GM12878 (cell line): ENCODE measurements around the gene CCR7. TPM values are rescaled to one million over a fixed set of nuclear protein-coding genes. Genes with fewer than 3 reads are reported as not detected.

Experiments used
- ATF2 ChIP-seq: IDR thresholded peaks from 2 replicates; pipeline ENCODE4 v1.6.1; 2012; ENCODE audit warnings: low read length, inconsistent platforms
- FOS ChIP-seq: IDR thresholded peaks from 3 replicates; pipeline ENCODE4 v1.6.1; 2011; ENCODE audit warnings: borderline replicate concordance; ENCODE audit not compliant: insufficient read length; ENCODE audit errors: extremely low read depth
- GABPA ChIP-seq: IDR thresholded peaks from 2 replicates; pipeline ENCODE4 v1.6.1; 2014; ENCODE audit warnings: antibody characterized with exemption, low read depth, mild to moderate bottlenecking, inconsistent platforms
- JUNB ChIP-seq: IDR thresholded peaks from 2 replicates; pipeline ENCODE4 v1.6.1; 2016; ENCODE audit warnings: antibody characterized with exemption, mild to moderate bottlenecking
- PAX5 ChIP-seq: IDR thresholded peaks from 2 replicates; pipeline ENCODE4 v1.6.1; 2011; ENCODE audit warnings: low read depth, low read length, borderline replicate concordance
- PAX8 ChIP-seq: fragments of 450-650 bp; IDR thresholded peaks from 2 replicates; pipeline ENCODE4 v1.6.1; 2017; ENCODE audit warnings: mild to moderate bottlenecking, moderate library complexity
- POLR2A ChIP-seq: IDR thresholded peaks from 2 replicates; pipeline ENCODE4 v1.6.1; 2011; ENCODE audit warnings: low read depth, mild to moderate bottlenecking, low read length
- POLR2AphosphoS5 ChIP-seq: IDR thresholded peaks from 2 replicates; pipeline ENCODE4 v1.6.1; 2011; ENCODE audit warnings: mild to moderate bottlenecking, low read length, inconsistent platforms
- RUNX3 ChIP-seq: IDR thresholded peaks from 2 replicates; pipeline ENCODE4 v1.6.1; 2012; ENCODE audit warnings: low read length, inconsistent platforms
- SIX5 ChIP-seq: IDR thresholded peaks from 2 replicates; pipeline ENCODE4 v1.6.1; 2011; ENCODE audit warnings: mild to moderate bottlenecking, low read depth, low read length, moderate library complexity; ENCODE audit not compliant: severe bottlenecking
- SRF ChIP-seq, 2 experiments: IDR thresholded peaks; 2 replicates each; pipeline ENCODE4 v1.6.1; 2011; ENCODE audit warnings: low read depth in 2 of 2, low read length in 2 of 2, mild to moderate bottlenecking in 1 of 2, moderate library complexity in 1 of 2
- TARDBP ChIP-seq: IDR thresholded peaks from 2 replicates; pipeline ENCODE4 v1.6.1; 2016; ENCODE audit warnings: borderline replicate concordance
- TCF12 ChIP-seq: IDR thresholded peaks from 2 replicates; pipeline ENCODE4 v1.6.1; 2011; ENCODE audit warnings: low read depth, mild to moderate bottlenecking, low read length
- ZBED1 ChIP-seq: IDR thresholded peaks from 2 replicates; pipeline ENCODE4 v1.6.1; 2016; ENCODE audit warnings: borderline replicate concordance
- ZBTB33 ChIP-seq: fragments of 450-650 bp; IDR thresholded peaks from 2 replicates; pipeline ENCODE4 v1.6.1; 2017; ENCODE audit warnings: mild to moderate bottlenecking
- ZNF384 ChIP-seq: IDR thresholded peaks from 2 replicates; pipeline ENCODE4 v1.6.1; 2012; ENCODE audit warnings: low read depth, mild to moderate bottlenecking, low read length, improper control_type of control experiment, borderline replicate concordance
- ZZZ3 ChIP-seq: IDR thresholded peaks from 2 replicates; pipeline ENCODE4 v1.6.1; 2011; ENCODE audit warnings: low read depth; ENCODE audit not compliant: control insufficient read depth, insufficient read length
- polyA plus RNA-seq, 11 experiments: library from polyadenylated mRNA; depleted of rRNA in 4 of 11; unstranded in 6 of 11; stranded (reverse) in 5 of 11; fragments of >200 nt; fragmentation: Nextera tagmentation in 4 of 11; fragmentation: Illumina TruSeq in 1 of 11; extraction: Ambion mirVana in 4 of 11; extraction: Trizol in 1 of 11; gene quantifications; 1 replicate in 1 of 11; 2 replicates in 10 of 11; pipeline versions ENCODE4 v1.2.1 to v1.2.3, GENCODE V29; 2011 to 2016; ENCODE audit warnings: inconsistent platforms in 2 of 11, missing spikeins in 2 of 11, low read depth in 1 of 11
- total RNA-seq, 4 experiments: library from RNA; depleted of rRNA in 3 of 4; stranded (reverse); fragments of >200 nt in 3 of 4; fragmentation: Illumina TruSeq in 1 of 4; extraction: Trizol in 1 of 4; gene quantifications; 2 replicates each; pipeline versions ENCODE4 v1.2.1 to v1.2.3, GENCODE V29; 2013 to 2021
- TF ChIP-seq, protein P1 (sequence below): fragments of 450-650 bp; IDR thresholded peaks from 2 replicates; pipeline ENCODE4 v1.6.1; 2017; ENCODE audit warnings: mild to moderate bottlenecking, moderate library complexity
- TF ChIP-seq, protein P2 (sequence below): fragments of 450-650 bp; formaldehyde crosslinking; IDR thresholded peaks from 2 replicates; pipeline ENCODE4 v1.4.0; 2022; ENCODE audit warnings: mild to moderate bottlenecking, moderate library complexity

Gene CCR7
- total and polyA plus RNA-seq, 10 of the 15 experiments (the other 5 are each of a cell fraction or from before 2014, with no cell fraction given): 131 to 1,171 (median 260) TPM

DNA sequence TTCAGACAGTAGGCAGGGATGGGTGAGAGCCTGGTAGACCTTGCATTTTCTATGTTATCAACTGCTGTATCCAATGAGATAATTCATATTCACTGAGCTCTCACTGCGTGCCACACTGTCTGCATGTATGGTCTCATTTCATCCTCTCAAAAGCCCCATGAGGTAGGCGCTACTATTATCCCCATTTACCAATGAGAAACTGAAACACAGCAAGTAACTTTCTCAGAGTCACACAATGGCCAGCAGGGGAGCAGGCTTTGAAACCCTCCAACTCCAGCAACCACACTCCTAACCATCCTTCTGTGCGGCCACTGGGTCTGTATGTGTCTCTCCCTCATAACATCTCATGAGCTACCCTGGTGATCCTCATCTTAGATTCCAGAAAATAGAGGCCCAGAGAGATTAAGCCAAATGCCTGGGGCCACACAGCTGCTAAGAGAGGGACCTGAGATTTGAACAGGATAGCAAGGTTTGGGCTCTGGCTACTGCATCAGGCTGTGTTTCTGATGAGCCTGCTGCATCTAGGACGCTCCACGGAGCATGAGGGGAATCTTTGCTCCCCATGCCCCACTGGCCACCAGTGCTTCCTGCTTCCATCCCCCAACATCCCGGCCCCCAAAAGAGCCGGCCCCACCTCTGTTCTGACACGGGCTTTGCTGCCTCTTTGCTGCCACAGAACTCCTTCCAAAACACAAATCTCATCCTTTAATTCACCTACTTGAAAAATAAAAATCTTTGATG, 3.2 kb downstream of the CCR7 start (continued):
- TF ChIP-seq, protein P1, sequence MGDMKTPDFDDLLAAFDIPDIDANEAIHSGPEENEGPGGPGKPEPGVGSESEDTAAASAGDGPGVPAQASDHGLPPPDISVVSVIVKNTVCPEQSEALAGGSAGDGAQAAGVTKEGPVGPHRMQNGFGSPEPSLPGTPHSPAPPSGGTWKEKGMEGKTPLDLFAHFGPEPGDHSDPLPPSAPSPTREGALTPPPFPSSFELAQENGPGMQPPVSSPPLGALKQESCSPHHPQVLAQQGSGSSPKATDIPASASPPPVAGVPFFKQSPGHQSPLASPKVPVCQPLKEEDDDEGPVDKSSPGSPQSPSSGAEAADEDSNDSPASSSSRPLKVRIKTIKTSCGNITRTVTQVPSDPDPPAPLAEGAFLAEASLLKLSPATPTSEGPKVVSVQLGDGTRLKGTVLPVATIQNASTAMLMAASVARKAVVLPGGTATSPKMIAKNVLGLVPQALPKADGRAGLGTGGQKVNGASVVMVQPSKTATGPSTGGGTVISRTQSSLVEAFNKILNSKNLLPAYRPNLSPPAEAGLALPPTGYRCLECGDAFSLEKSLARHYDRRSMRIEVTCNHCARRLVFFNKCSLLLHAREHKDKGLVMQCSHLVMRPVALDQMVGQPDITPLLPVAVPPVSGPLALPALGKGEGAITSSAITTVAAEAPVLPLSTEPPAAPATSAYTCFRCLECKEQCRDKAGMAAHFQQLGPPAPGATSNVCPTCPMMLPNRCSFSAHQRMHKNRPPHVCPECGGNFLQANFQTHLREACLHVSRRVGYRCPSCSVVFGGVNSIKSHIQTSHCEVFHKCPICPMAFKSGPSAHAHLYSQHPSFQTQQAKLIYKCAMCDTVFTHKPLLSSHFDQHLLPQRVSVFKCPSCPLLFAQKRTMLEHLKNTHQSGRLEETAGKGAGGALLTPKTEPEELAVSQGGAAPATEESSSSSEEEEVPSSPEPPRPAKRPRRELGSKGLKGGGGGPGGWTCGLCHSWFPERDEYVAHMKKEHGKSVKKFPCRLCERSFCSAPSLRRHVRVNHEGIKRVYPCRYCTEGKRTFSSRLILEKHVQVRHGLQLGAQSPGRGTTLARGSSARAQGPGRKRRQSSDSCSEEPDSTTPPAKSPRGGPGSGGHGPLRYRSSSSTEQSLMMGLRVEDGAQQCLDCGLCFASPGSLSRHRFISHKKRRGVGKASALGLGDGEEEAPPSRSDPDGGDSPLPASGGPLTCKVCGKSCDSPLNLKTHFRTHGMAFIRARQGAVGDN: peak; percentile 38; the same call in 1 of the 2 replicates
- TF ChIP-seq ATF2 (peak; percentile 22; the same call in 1 of the 2 replicates), FOS (no peak), RUNX3 (peak; percentile 82), GABPA (no peak), ZBED1 (peak; percentile 66; the same call in 1 of the 2 replicates), PAX8 (no peak), TARDBP (no peak), SRF (IDR thresholded peaks at IDR 0.05; ENCODE audit: low read depth in 2 of 2, low read length in 2 of 2) (no peak), PAX5 (peak; percentile 63; the same call in 1 of the 2 replicates), ZZZ3 (no peak), SIX5 (no peak), ZNF384 (no peak), POLR2A (peak; percentile 75), POLR2AphosphoS5 (peak; percentile 90), JUNB (no peak), ZBTB33 (no peak), TCF12 (no peak; the same call in 1 of the 2 replicates)
- TF ChIP-seq, protein P2, sequence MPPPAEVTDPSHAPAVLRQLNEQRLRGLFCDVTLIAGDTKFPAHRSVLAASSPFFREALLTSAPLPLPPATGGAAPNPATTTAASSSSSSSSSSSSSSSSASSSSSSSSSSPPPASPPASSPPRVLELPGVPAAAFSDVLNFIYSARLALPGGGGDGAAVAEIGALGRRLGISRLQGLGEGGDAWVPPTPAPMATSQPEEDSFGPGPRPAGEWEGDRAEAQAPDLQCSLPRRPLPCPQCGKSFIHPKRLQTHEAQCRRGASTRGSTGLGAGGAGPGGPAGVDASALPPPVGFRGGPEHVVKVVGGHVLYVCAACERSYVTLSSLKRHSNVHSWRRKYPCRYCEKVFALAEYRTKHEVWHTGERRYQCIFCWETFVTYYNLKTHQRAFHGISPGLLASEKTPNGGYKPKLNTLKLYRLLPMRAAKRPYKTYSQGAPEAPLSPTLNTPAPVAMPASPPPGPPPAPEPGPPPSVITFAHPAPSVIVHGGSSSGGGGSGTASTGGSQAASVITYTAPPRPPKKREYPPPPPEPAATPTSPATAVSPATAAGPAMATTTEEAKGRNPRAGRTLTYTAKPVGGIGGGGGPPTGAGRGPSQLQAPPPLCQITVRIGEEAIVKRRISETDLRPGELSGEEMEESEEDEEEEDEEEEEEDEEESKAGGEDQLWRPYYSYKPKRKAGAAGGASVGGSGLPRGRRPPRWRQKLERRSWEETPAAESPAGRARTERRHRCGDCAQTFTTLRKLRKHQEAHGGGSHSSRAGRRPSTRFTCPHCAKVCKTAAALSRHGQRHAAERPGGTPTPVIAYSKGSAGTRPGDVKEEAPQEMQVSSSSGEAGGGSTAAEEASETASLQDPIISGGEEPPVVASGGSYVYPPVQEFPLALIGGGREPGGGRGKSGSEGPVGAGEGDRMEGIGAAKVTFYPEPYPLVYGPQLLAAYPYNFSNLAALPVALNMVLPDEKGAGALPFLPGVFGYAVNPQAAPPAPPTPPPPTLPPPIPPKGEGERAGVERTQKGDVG (CRISPR knock-in tag): no peak
